Stomach smooth muscle (tissue), 2 donors: ENCODE data around the gene HCK.

ENCODE experiments used
- H3K27ac ChIP-seq: one replicate; pipeline ENCODE4 v1.7.0; 2013; ENCODE audit warnings: mild to moderate bottlenecking, low read length, inconsistent platforms
- H3K27me3 ChIP-seq, 2 donors: one replicate each; pipeline ENCODE4 v1.7.0; 2013; ENCODE audit warnings: low read length in 2 of 2; ENCODE audit not compliant: insufficient read depth in 2 of 2, control insufficient read depth in 1 of 2
- H3K36me3 ChIP-seq, 2 donors: one replicate each; pipeline ENCODE4 v1.7.0; 2013; ENCODE audit warnings: low read length in 2 of 2; ENCODE audit not compliant: control insufficient read depth in 2 of 2, insufficient read depth in 2 of 2
- H3K4me1 ChIP-seq: one replicate; pipeline ENCODE4 v1.7.0; 2013; ENCODE audit warnings: low read length; ENCODE audit not compliant: control insufficient read depth, insufficient read depth
- H3K4me3 ChIP-seq, 2 donors: one replicate each; pipeline ENCODE4 v1.7.0; 2013; ENCODE audit warnings: low read length in 2 of 2
- H3K9ac ChIP-seq, 2 donors: one replicate each; pipeline ENCODE4 v1.7.0; 2013; ENCODE audit warnings: low read length in 2 of 2, mild to moderate bottlenecking in 1 of 2
- H3K9me3 ChIP-seq, 2 donors: one replicate each; pipeline ENCODE4 v1.7.0; 2013; ENCODE audit warnings: low read length in 2 of 2; ENCODE audit not compliant: control insufficient read depth in 2 of 2
- donor health status: healthy.
- donor health status: Pancreatic carcinoma.

Gene HCK

DNA sequence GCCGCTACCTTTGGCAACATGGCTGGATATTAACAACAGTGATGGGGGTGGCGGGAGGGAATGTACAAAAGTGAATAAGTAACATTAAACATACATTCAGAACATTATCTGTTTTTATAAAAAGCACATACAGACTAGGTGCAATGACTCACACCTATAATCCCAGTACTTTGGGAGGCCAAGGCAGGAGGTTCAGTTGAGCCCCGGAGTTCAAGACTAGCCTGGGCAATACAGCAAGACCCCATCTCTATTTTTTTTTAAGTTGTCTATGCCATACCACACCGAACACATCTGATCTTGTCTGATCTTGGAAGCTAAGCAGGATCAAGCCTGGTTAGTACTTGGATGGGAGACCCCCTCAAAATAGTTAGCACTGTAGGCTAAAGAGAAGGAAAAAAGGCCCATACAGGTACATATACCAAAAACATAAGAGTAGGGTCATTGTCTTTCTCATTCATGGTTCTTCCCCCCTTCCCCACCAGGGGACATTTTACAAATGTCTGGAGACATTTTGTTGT lies 1.7 kb upstream of the HCK start:
- H3K9ac ChIP-seq: no peak overlapping the region
- H3K27me3 ChIP-seq: peaks cover 34 to 38% of the 10 kb centered on the region in 2 donors
- no peaks in the 10 kb centered on the region for H3K9me3 ChIP-seq
- H3K4me1 ChIP-seq: peaks cover 6% of the 10 kb centered on the region
- no peaks in the 10 kb centered on the region for H3K36me3 ChIP-seq
- no peak overlapping the region for H3K27ac ChIP-seq
- H3K4me3 ChIP-seq: no peak overlapping the region

DNA sequence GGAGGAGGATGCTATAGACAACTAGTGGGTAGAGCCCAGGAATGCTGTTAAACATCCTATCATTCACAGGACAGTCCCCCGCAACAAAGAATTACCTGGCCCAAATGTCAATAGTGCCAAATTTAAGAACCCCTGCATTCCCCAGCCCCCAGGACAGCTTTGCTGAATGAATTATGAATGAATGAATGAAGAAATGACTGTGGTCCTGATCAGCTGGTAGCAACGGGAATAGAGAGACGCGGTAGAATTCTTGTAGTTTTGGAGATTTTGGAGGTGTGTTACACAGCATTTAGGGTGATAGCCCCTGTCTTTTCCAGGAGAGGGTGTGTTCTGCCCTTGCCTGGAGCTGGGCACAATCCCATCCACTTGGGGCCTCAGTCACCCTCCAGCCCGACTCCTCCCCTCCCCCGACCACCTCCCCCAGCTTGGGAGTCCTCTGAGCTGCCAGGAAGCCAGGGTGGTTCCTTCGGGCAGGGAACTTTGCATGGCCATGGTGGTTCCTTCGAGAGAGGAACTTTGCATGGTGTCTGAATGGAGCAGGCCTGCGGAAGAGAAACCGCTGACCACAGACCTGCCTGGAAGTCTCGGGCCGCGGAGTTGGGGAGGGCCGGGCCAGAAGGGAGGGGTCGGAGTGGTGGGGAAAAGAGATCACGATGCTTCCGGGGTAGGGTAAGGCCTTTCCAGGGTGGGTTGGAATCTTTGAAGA lies 1.0 kb upstream of the HCK start:
- H3K27ac ChIP-seq: no peak overlapping the region
- H3K27me3 ChIP-seq: peaks cover 33 to 38% of the 10 kb centered on the region in 2 donors
- H3K4me3 ChIP-seq: no peak overlapping the region
- H3K4me1 ChIP-seq: peaks cover 6% of the 10 kb centered on the region
- H3K9ac ChIP-seq: no peak overlapping the region
- no peaks in the 10 kb centered on the region for H3K36me3 ChIP-seq
- no peaks in the 10 kb centered on the region for H3K9me3 ChIP-seq

DNA sequence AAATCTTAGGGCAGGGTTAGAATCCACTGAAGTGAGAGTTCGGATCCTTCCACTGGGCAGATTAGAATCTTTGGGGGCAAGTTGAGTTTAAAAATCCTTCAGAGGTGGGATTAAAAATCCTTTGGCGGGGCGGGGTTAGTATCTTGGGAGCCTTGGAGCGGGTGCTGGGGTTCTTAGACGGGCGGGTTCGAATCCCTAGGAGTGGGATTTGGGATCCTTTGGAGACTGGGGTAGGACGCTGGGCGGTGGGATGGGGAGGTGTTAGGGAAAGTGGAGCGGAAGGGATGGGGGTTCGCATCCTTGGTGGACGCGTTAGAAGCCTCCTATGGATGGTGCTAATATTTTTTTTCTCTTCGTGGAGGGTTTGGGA lies 337 bp upstream of the HCK start:
- Histone ChIP-seq H3K9ac (no peak overlapping the region), H3K27me3 (peaks cover 33 to 38% of the 10 kb centered on the region in 2 donors), H3K4me1 (peaks cover 6% of the 10 kb centered on the region), H3K27ac (no peak overlapping the region), H3K36me3 (no peaks in the 10 kb centered on the region), H3K4me3 (peak overlapping the region in 1 of 2 donors; percentile 40), H3K9me3 (no peaks in the 10 kb centered on the region)

DNA sequence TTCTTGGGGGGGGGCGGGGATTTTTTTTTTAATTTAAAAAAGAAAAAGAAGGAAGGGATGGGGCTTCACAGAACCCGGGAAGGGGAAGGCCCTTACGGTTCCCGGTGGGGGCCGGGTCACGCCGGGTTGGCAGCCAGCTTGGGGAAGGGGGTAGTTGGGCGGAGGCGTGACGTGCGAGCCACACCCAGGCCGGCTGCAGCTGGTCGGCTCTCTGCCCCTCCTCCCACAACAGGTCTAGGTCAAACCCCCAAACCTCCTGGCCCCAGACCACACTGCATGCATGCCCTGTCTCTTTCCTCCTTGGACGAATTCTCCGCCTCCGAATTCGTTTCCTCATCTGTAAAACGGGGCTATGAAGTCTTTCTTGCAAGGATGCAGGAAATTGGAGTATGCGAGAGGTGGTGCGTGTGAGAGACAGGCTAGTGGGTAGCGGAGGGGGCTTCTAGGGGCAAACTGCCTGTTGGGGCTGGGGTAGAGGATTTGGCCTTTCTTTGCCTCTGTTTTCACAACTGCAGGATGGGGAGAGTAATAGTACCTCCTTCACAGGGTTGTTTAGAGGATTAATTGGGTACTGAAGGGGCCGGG lies 828 bp downstream of the HCK start:
- Histone ChIP-seq H3K27ac (no peak overlapping the region), H3K36me3 (no peaks in the 10 kb centered on the region), H3K27me3 (peaks cover 36 to 43% of the 10 kb centered on the region in 2 donors), H3K4me3 (no peak overlapping the region), H3K9ac (no peak overlapping the region), H3K9me3 (no peaks in the 10 kb centered on the region), H3K4me1 (peaks cover 6% of the 10 kb centered on the region)

DNA sequence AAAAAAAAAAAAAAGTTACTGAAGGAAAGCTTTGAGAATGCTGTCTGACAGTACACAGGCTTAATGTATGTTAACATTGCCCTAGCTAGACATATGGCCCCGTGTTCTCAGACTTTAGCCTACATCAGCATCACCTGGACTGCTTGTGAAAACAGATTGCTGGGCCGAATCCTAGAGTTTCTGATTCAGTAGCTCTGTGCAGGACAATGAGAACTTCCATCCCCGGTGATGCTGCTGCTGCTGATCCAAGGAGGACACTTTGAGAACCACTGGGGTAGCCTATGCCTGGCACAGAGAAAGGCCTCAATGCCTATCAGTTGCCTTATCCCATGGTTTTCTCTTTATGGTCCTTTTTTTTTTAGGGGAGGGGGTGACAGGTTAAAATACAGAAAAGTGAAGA lies 1.6 kb downstream of the HCK start:
- Histone ChIP-seq H3K27ac (no peak overlapping the region), H3K4me3 (no peak overlapping the region), H3K27me3 (peaks cover 36 to 43% of the 10 kb centered on the region in 2 donors)

DNA sequence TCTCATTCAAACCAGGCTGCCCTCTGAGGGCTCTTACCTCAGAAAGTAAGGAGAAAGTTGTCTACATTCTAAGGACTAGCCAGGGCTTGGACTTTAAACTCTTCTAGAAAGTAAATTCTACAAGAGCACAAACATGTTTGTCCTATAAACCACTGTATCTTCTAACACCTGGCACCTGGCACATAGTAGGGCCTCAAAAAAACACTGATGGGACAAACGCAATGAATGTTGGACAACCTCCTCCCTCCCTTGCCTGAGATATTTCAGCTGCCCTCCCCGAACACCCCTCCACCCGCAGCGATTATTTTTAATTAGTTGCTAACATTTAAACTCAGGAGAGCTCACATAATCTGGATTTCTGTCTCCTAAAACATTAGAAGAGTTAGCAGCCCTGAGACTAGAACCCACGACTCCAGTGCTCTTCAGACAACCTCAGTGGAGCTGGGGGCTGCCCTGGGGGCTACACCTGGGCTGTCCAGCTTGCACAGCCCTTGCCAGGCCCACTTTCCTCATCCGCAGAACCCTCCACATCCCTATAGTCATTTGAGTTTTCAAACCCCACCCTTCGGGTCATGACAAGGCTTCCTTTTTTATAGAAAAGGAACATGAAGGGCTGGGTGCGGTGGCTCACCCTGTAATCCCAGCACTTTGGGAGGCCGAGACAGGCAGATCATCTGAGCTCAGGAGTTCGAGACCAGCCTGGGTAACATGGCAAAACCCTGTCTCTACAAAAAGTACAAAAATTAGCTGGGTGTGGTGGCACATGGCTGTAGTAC lies 4.9 kb downstream of the HCK start:
- Histone ChIP-seq H3K36me3 (no peaks in the 10 kb centered on the region), H3K27ac (no peak overlapping the region), H3K27me3 (peaks cover 18 to 22% of the 10 kb centered on the region in 2 donors), H3K9ac (no peak overlapping the region), H3K9me3 (no peaks in the 10 kb centered on the region), H3K4me3 (no peak overlapping the region), H3K4me1 (peaks cover 3% of the 10 kb centered on the region)

More for the DNA sequence above, 1.6 kb downstream of the HCK start:
- H3K36me3 ChIP-seq: no peaks in the 10 kb centered on the region
- peaks cover 6% of the 10 kb centered on the region for H3K4me1 ChIP-seq
- H3K9ac ChIP-seq: no peak overlapping the region
- no peaks in the 10 kb centered on the region for H3K9me3 ChIP-seq

DNA sequence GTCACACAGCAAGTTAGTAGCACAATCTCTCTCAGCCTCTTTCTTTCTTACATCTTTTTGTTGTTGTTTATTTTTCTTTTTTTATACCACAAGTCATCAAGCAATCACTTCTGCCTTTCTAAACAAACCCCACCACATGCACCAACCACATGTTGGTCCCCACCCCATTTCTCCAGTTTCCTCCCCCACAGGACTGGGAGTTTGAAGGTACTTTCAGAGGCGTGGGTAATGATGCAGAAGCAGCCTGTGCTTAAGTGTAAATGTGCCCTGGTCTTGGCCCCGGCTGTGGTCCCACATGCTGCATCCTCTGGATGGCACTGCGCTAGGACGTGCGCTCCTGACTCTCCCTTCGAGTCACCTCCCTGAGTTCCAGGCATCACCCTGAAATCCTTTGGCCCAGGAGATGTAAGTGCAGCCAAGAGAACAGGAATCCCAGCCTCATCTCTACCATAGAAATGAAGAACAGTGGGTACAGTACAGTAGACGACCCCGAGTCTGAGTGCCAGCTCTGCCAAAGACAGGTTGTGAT lies 5.7 kb downstream of the HCK start:
- H3K9ac ChIP-seq: no peak overlapping the region
- peaks cover 2% of the 10 kb centered on the region for H3K4me1 ChIP-seq
- H3K4me3 ChIP-seq: no peak overlapping the region
- H3K27me3 ChIP-seq: peaks cover 10 to 19% of the 10 kb centered on the region in 2 donors
- no peaks in the 10 kb centered on the region for H3K9me3 ChIP-seq
- no peak overlapping the region for H3K27ac ChIP-seq
- no peaks in the 10 kb centered on the region for H3K36me3 ChIP-seq

DNA sequence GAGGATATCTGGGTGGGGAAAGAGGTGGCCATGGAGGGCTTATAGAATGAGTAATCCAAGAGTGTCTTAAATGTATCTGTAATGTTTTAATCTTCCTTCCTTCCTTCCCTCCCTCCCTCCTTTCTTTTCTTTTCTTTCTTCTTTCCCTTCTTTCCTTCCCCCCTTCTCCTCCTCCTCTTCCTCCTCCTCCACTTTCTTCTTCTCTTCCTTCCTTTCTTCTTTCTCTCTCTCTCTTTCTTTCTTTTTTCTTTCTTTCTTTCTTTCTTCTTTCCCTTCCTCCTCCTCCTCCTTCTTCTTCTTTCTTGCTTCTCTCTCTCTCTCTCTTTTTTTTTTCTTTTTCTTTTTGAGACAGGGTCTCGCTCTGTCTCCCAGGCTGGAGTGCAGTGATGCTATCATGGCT lies 7.1 kb downstream of the HCK start:
- no peaks in the 10 kb centered on the region for H3K4me1 ChIP-seq
- H3K9ac ChIP-seq: no peak overlapping the region
- H3K27ac ChIP-seq: no peak overlapping the region
- H3K27me3 ChIP-seq: peaks cover 5 to 12% of the 10 kb centered on the region in 2 donors
- no peaks in the 10 kb centered on the region for H3K36me3 ChIP-seq
- H3K9me3 ChIP-seq: no peaks in the 10 kb centered on the region
- H3K4me3 ChIP-seq: no peak overlapping the region

DNA sequence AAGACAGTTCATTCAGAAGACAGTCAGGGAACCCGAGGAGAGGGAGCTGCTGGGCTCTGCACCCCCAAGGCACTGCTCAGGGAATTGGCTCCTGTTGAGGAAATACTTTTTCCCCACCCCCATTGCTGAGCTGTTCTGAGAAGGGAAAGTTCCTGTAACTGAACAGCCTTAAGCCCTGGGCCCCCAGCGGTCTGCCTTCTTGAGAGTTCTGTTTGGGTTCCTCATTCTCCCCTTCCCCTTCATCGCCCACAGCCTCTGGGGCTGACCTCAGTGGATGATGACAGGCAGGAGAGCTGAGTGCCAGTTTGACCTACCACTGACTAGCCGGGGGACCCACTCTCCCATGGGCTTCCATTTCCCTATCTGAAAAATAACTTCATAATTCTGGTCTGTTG lies 10.7 kb downstream of the HCK start:
- no peak overlapping the region for H3K9ac ChIP-seq
- peaks cover 2 to 12% of the 10 kb centered on the region in 2 donors for H3K27me3 ChIP-seq
- no peaks in the 10 kb centered on the region for H3K4me1 ChIP-seq
- no peaks in the 10 kb centered on the region for H3K9me3 ChIP-seq
- no peak overlapping the region for H3K27ac ChIP-seq
- H3K36me3 ChIP-seq: no peaks in the 10 kb centered on the region
- no peak overlapping the region for H3K4me3 ChIP-seq

DNA sequence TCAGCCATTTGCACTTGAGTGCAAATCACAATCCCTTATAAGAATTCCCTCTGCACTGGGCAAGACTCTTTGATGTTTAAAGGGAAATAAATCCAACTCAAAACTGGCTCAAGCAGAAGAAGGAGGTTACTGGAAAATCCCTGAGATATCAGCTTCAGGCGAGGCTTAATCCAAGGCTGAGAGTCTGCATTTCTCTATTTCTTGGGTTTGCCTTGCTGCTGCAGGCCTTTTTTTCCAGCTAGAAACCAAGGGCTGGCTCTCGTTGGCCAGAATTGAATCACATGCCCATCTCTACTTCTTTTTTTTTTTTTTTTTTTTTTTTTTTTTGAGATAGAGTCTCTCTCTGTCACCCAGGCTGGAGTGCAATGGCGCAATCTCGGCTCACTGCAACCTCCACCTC lies 11.7 kb downstream of the HCK start:
- H3K27me3 ChIP-seq: peaks cover 0 to 10% of the 10 kb centered on the region in 2 donors
- H3K36me3 ChIP-seq: no peaks in the 10 kb centered on the region
- no peaks in the 10 kb centered on the region for H3K9me3 ChIP-seq
- no peak overlapping the region for H3K4me3 ChIP-seq
- H3K9ac ChIP-seq: no peak overlapping the region
- H3K27ac ChIP-seq: no peak overlapping the region
- H3K4me1 ChIP-seq: no peaks in the 10 kb centered on the region
